SK-N-MC (cell line): Measurements from ENCODE around the gene SERINC1.
"Not testable (repeated sequence)": the region's sequence is repeated elsewhere in the genome, so short reads cannot be mapped to it uniquely, and the experiment has no call there.

ENCODE experiments used
- DNase-seq: peaks from one replicate; pipeline ENCODE4 v3.0.0-alpha.2; 2011; ENCODE audit warnings: low read depth, low spot score
- H3K27ac ChIP-seq: fragments of 200-600 bp; sonication (generic); 2 replicates; pipeline ENCODE4 v1.5.1; 2016; ENCODE audit warnings: mixed run types
- H3K36me3 ChIP-seq: fragments of 200-600 bp; sonication (generic); 2 replicates; pipeline ENCODE4 v1.6.1; 2017; ENCODE audit warnings: antibody characterized with exemption, low read length, mixed read lengths; ENCODE audit not compliant: insufficient read depth
- H3K4me3 ChIP-seq: fragments of 200-600 bp; sonication (generic); 2 replicates; pipeline ENCODE4 v1.5.1; 2016
- H3K9ac ChIP-seq: fragments of 200-600 bp; sonication (generic); 2 replicates; pipeline ENCODE4 v1.8.0; 2017; ENCODE audit warnings: mixed run types, mixed read lengths; ENCODE audit not compliant: insufficient read length
- H3K9me3 ChIP-seq: fragments of 200-600 bp; sonication (generic); 2 replicates; pipeline ENCODE4 v1.6.1; 2017; ENCODE audit warnings: low read depth, mild to moderate bottlenecking, antibody characterized with exemption, low read length, moderate library complexity, mixed read lengths
- EZH2 ChIP-seq: fragments of 200-600 bp; sonication (generic); IDR thresholded peaks from one replicate; pipeline ENCODE4 v1.6.1; 2017; ENCODE audit warnings: antibody characterized with exemption
- FOXP2 ChIP-seq: optimal IDR thresholded peaks from 2 replicates; pipeline ENCODE3; 2011; ENCODE audit warnings: mild to moderate bottlenecking, moderate library complexity; ENCODE audit not compliant: insufficient read depth; ENCODE audit errors: extremely low read length, control extremely low read depth
- POLR2AphosphoS5 ChIP-seq: IDR thresholded peaks from 2 replicates; pipeline ENCODE4 v1.6.1; 2012; ENCODE audit warnings: mild to moderate bottlenecking, low read depth, low read length, borderline replicate concordance

The SERINC1 gene

DNA sequence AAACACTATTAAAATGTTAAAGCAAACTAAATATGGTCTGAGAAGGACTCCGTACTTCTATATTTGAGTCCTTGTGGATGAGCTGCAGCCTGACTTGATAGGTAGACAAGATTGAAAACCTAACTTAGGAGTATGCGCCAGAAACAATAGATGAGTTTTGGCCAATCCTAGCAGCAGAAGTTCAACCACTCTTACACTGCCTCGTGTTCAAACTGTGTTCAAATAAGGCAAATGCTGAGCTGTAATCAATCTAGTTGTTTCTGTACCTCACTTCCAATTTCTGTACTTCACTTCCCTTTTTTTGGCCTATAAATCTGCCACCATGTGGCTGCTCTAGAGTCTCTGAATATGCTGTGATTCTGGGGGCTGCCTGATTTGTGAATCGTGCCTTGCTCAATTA is 13.2 kb upstream of the SERINC1 start:
- no peak for DNase-seq
- no peak overlapping the region for H3K27ac ChIP-seq
- H3K9me3 ChIP-seq = no peaks in the 10 kb centered on the region
- no peak overlapping the region for H3K4me3 ChIP-seq
- H3K36me3 ChIP-seq = no peaks in the 10 kb centered on the region
- no peak for TF ChIP-seq POLR2AphosphoS5
- TF ChIP-seq FOXP2 = no peak
- no peak for TF ChIP-seq EZH2
- no peak overlapping the region for H3K9ac ChIP-seq

DNA sequence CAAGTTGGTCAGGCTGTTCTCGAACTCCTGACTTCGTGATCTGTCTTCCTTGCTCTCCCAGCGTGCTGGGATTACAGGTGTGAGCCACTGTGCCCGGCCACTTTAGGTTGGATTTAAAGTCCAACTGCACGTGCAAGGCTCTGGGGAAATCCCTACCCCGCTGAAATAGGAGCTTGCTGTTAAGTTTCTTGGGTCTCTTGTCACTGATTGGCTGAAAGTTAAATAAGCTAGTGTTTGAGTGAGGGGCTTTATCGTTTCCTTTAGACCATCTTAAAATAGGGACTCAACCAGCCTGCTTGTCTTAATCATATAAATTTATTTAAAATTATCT is 11.1 kb upstream of the SERINC1 start:
- H3K4me3 ChIP-seq = no peak overlapping the region
- no peak for DNase-seq

DNA sequence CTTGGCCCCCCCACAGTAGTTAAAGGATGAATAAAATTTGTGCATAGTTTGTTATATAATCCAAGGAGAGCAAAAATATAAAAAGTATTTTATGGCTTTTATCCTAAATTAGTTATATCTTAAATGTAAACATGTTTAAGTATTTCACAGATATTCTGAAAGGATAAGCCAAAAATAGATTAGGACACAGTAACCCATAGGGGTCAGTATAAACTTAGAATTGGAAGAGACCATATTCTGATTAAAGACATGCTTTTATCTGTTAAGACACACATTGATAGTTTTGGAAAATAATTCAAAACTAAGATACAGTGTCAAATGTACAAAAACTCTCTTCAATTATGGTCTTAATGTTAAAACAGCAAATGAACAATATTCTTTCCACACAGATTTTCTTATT is 4.5 kb upstream of the SERINC1 start:
- DNase-seq = no peak
- no peak overlapping the region for H3K4me3 ChIP-seq
- H3K9me3 ChIP-seq = no peaks in the 10 kb centered on the region
- no peaks in the 10 kb centered on the region for H3K36me3 ChIP-seq
- H3K27ac ChIP-seq = no peak overlapping the region
- TF ChIP-seq FOXP2 (no peak), EZH2 (no peak), POLR2AphosphoS5 (no peak)
- no peak overlapping the region for H3K9ac ChIP-seq

More for the DNA sequence above, 11.1 kb upstream of the SERINC1 start:
- Histone ChIP-seq H3K9ac (no peak overlapping the region), H3K36me3 (no peaks in the 10 kb centered on the region), H3K9me3 (no peaks in the 10 kb centered on the region), H3K27ac (no peak overlapping the region)
- TF ChIP-seq EZH2 (no peak), FOXP2 (no peak), POLR2AphosphoS5 (no peak)

DNA sequence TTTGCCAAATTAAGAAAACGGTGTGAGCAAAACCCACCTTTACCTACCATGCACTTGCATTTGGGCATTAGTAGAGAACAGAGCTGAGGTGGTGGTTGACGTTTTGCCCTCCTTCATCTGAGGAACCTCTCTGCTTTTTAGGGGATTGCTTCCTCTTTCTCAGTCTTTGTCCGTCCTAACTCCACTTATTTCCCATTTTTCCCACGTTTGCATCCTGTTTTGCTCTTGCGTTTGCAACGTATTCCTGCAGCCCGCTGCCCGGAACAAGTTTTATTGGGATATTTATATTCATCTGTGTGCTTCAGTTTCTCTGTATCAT is 374 bp upstream of the SERINC1 start:
- Histone ChIP-seq H3K36me3 (peaks cover 26% of the 10 kb centered on the region), H3K4me3 (peak overlapping the region; percentile 86), H3K9ac (peak overlapping the region; percentile 91), H3K27ac (peak overlapping the region; percentile 33; the same call in 1 of the 2 replicates), H3K9me3 (peaks cover 6% of the 10 kb centered on the region; the same call in 1 of the 2 replicates)
- DNase-seq = no peak
- TF ChIP-seq POLR2AphosphoS5 (no peak), EZH2 (no peak), FOXP2 (no peak)

DNA sequence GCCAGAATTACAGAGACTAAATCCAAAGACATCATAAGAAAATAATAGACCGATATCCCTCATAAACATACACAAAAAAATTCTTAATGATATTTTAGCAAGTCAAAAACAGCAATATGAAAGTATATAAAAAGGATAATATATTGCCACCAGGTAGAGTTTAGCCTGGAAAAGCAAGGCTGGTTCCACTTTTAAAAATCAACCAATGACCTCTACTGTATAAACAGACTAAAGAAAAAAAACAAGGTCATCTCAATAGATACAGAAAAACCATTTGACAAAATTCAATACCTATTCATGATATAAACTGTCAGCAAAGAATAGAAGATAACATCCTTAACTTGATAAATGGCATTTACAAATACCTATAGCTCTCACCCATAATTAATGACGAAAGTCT is 9.7 kb downstream of the SERINC1 start:
- Histone ChIP-seq H3K9me3 (peaks cover 9% of the 10 kb centered on the region; the same call in 1 of the 2 replicates), H3K27ac (no peak overlapping the region), H3K4me3 (no peak overlapping the region), H3K36me3 (peaks cover 67% of the 10 kb centered on the region), H3K9ac (no peak overlapping the region)
- TF ChIP-seq EZH2 (no peak), POLR2AphosphoS5 (no peak), FOXP2 (no peak)
- DNase-seq = no peak

DNA sequence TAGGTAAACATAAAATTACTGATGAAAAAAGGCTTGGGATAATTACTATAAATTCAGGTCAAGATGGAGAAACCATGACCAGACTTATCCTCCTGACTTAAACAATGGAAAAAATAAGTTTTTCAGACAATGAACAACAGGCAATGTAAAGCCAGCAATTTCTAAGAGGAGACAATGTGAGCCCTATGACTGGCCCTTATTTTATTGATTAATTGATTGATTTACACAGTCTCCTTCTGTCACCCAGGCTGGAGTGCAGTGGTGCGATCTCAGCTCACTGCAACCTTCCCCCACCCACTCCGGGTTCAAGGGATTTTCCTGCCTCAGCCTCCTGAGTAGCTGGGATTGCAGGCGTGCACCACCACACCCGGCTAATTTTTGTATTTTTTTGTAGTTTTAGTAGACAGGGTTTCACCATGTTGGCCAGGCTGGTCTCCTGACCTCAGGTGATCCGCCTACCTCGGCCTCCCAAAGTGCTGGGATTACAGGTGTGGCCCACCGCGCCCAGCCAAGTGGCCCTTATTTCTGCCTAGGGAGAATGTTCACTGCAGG is 11.7 kb downstream of the SERINC1 start:
- not testable (repeated sequence) for H3K27ac ChIP-seq, H3K4me3 ChIP-seq, DNase-seq

DNA sequence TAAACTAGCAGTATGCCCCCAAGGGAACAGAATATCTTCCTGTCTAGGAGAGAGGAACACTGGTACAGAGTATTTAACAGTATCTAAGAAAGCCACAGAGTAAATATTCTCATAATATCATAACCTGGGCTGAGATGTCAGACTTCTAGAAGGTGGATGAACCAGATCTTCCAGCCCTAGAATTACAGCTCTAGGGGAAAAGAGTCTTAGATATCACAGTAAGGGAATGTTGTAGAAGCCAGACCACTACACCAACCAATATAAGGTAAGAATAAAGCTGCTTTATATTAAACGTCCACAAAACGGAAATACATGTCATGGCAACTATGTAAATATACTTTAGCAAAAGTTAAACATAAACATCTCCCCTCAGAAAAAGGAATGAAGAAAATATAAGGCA is 12.4 kb downstream of the SERINC1 start:
- H3K4me3 ChIP-seq = no peak overlapping the region
- H3K9ac ChIP-seq = no peak overlapping the region
- no peak for DNase-seq
- H3K9me3 ChIP-seq = peaks cover 9% of the 10 kb centered on the region; the same call in 1 of the 2 replicates
- TF ChIP-seq EZH2 = no peak
- TF ChIP-seq POLR2AphosphoS5 = no peak
- TF ChIP-seq FOXP2 = no peak
- H3K27ac ChIP-seq = no peak overlapping the region
- peaks cover 66% of the 10 kb centered on the region for H3K36me3 ChIP-seq

More for the DNA sequence above, 11.7 kb downstream of the SERINC1 start:
- H3K9me3 ChIP-seq, H3K9ac ChIP-seq: not testable (repeated sequence)
- H3K36me3 ChIP-seq = peaks cover 66% of the 10 kb centered on the region

DNA sequence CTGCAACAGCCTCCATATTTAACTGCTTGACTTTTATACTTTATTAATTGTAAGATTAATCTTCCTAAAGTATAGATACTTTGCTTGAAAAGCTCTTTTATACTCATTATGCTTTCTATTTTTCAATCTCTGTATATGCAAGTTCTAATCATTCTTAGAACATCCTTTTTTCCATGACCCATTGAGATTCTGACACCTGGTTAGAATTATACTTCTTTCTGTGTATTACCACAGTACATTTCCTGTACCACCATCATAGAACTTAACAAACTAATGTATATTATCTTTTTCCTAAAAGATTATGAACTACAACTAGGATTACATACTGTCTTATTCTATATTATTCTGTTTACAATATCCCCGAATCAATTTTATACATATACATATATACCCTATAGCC is 13.5 kb downstream of the SERINC1 start:
- TF ChIP-seq POLR2AphosphoS5 (no peak), FOXP2 (no peak), EZH2 (no peak)
- no peak overlapping the region for H3K27ac ChIP-seq
- H3K4me3 ChIP-seq = no peak overlapping the region
- H3K9me3 ChIP-seq = peaks cover 6% of the 10 kb centered on the region; the same call in 1 of the 2 replicates
- DNase-seq = no peak
- no peak overlapping the region for H3K9ac ChIP-seq
- peaks cover 66% of the 10 kb centered on the region for H3K36me3 ChIP-seq

DNA sequence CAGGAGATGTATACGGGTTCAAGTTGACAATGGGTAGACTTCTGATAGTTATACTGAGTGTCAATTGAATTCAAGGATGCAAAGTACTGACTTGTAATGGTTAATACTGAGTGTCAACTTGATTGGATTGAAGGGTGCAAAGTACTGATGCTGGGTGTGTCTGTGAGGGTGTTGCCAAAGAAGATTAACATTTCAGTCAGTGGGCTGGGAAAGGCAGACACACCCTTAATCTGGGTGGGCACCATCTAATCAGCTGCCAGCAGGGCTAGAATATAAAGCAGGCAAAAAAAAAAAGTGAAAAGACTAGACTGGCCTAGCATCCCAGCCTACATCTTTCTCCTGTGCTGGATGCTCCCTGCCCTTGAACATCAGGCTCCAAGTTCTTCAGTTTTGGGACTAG is 16.5 kb downstream of the SERINC1 start:
- H3K9me3 ChIP-seq, DNase-seq, H3K27ac ChIP-seq, H3K4me3 ChIP-seq, H3K9ac ChIP-seq: not testable (repeated sequence)
- peaks cover 72% of the 10 kb centered on the region for H3K36me3 ChIP-seq
